HCEC 1CT (cell line): ENCODE measurements around the gene CACNA2D3.

ENCODE experiments used
- DNase-seq: peaks from one replicate; pipeline ENCODE4 v3.0.0-alpha.2; 2017

The CACNA2D3 gene

DNA sequence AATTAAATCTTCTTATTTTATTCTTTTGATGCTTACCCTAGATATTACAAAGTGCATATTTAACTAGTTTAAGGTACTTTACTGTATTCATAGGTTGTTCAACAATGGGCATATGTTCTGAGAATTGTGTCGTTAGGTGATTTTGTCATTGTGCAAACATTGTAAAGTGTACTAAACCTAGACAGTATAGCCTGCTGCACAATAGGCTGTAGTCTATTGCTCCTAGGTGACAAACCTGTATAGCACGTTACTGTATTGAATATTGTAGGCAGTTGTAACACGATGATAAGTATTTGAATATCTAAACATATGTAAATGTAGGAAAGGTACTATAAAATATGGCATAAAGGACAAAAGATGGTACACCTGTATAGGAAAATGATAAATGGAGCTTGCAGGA lies 100.7 kb downstream of the CACNA2D3 start:
- DNase-seq = no peak

DNA sequence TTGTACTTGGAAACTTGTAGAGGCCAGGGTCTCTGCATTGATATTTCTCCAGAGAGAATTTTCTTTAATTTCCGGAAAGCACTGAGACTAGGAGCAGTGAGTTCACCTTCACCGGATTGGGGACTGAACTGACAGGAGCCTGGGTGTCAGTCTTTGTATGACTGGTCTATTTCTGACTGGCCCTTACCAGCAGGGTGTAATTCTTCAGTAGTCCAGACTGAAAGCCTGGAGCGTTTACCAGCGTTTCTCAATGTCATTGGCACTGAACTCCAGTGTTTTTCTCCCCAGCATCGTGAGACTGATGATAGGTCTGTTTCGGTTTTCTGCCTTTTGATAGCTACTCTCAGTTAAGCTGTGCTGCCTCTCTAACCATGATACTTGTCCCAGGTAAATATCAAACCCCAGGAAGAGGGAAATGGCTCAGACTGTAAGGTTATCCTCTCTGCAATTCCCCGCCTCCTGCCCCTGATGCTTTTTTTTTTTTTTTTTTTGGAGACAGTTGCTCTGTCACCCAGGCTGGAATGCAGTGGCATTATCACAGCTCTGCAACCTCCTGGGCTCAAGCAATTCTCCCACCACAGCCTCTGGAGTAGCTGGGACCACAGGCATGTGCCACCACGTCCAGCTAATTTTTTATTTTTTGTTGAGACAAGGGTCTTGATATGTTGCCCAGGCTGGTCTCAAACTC lies 103.6 kb downstream of the CACNA2D3 start:
- no peak for DNase-seq

GRCh38 chr3:54228806-54229205 lies 106.5 kb downstream of the CACNA2D3 start:
- no peak for DNase-seq

DNA sequence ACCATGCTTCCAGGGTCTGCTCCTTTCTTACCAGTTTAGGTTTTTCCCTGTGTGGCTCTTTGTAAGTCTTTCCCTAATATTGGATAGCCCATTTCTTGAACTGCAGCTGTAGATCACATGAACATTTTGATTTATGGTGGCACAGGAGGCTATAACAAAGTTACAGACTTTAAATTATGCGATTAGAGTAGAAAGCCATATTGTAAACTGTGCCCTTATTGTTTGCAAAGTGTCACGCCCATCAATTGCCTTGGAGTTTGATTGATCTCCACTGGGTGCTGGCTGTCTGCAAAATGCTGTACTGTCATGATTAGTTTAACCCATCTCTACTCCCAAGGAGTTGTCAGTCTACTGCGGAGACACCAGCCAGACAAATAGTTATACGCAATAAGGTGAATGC lies 110.3 kb downstream of the CACNA2D3 start:
- DNase-seq = no peak

GRCh38 chr3:54235998-54236397 lies 113.6 kb downstream of the CACNA2D3 start:
- no peak for DNase-seq

GRCh38 chr3:54237109-54237508 lies 114.8 kb downstream of the CACNA2D3 start:
- DNase-seq = no peak

- DNase-seq = no peak
Measured at GRCh38 chr3:54237788-54238502, 115.6 kb downstream of the CACNA2D3 start.

- DNase-seq = no peak
Measured at GRCh38 chr3:54240309-54240708, 118.0 kb downstream of the CACNA2D3 start.

- DNase-seq = no peak
Measured at GRCh38 chr3:54243056-54243931, 120.9 kb downstream of the CACNA2D3 start.

DNA sequence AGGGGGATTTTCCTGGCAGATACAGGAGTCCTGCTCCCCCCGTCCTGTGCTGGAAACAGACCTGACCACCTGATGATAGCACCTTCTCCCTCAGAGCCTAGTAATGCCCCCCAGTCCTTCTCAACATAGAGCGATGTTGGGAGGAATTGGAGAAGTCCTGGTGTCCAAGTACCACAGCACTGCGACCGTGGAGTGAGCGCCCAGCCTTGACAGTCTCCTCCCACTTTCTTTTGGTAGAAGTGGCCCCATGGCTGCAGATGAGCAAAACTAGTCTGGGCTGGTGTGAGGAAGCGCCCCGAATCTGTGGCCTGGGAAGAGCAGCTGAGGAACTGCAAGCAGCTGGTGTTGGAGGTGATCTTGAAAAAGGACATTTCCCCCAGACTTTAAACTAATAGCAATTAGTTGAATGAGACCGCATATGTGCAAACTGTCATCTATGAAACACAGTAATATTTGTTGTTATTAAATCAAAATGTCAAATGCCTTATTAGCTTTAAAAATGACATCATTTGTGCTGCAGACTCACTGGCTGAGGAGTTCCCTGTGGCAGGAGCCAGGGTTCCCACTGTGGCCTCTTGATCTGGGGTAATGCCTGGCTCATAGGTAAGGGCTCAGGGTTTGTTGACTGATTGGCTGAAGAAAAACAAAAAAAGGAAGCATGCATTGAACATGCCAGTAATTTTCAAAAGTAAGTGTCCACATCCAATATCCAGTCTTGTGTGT lies 121.8 kb downstream of the CACNA2D3 start:
- no peak for DNase-seq

DNA sequence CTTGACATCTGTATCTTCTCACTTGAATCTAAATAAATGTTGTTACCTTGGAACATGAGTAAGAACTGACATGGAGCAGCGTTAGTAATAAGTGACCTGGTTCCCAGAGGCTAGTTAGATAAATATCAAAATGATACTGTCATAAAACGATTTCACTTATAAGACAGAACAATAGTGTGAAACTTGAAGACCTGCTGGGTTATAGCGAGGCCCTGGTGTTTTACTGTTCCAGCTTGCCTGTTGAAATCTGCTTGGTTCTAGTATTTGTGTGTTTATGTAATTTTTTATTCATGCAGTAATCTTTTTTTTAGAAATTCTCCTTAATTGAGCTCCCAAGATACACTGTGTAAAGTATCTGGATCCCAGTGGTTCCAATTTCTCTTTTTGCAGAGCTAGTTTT lies 129.4 kb downstream of the CACNA2D3 start:
- DNase-seq = no peak

DNA sequence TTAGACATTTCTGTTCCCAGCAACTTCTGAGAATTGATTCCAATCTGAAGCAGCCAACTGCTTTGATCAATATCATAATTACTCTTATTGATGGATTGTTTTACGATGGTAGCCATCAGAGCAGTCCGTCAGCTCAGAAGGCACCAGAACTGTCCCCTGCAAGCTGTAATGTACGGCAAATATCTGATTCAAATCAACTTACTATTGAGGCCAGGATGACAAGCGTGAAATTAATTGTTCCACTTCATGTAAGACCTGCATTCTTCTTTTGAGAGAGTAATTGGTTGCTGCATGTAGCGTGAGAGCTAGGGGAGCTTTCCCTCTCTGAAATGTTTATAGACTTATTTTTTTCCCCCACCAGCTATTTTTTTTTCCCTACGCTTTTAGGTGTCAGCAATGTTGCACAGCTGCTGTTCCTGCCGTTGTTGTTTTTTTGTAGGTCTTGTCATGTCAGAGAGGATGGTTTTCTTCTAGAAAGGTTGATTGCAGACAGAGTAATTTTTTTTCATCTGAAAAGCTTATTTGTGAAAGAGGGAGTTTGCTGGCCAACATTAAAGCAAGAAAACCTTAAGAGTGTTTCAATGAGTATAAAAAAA lies 134.9 kb downstream of the CACNA2D3 start:
- DNase-seq = no peak

DNA sequence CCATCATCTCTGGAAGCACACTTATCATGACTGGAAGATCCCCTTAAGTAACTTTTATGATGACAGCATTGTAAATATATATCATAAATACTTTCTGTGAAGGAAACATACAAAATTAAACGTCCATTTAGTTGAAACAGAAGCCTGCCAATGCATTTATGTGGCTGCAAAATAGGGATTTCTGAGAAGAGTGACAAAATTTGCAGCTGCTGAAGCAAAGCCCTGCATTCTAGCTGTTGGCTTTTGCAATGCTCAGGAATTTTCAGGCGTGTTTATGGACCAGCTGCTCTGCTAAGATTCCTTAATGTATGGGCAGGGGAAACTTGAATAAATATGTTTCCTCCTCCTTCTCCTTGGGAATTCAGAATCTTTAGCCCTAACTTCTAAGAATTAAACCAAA lies 137.3 kb downstream of the CACNA2D3 start:
- DNase-seq = no peak

DNA sequence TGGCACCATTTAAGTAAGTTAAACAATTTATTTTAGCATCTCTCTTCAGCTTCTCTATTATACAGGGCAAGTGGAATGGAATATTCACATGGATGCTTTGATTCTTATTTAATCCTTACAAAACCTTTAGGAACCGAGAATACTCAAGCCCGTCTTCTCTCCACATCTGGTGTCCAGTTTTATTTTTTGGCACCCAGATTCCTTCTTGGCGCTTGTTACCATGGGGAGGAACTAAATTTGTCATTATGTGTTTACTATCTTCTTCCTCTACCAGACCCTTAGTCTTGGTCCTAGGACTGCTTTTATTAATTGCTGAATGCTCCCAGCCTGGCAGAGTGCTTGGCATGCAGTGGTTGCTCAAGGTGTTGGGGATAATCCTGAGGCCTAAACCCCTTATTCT lies 138.8 kb downstream of the CACNA2D3 start:
- no peak for DNase-seq

- DNase-seq = no peak
Measured at GRCh38 chr3:54262541-54262940, 140.2 kb downstream of the CACNA2D3 start.

- DNase-seq = no peak
Measured at GRCh38 chr3:54262946-54263345, 140.6 kb downstream of the CACNA2D3 start.

DNA sequence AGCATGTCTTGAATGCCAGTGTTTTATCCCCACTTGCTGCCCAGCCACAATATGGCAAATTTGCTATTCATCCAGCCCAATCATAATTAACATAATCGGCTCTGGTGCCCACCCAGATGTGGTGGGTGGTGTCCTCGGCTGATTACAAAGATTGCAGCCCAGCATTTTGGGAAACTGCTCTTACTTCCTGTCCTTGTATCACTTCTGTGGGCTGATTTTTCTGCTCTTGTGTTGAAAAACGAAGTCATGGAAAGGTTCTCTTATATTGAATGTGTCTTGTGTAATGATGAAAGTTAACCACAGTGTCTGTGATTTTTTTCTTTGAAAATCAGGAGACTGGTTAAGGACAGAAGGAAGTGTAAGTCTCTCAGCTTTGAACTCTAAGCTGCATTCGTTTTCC lies 141.7 kb downstream of the CACNA2D3 start:
- DNase-seq = no peak

- DNase-seq = no peak
Measured at GRCh38 chr3:54270816-54271526, 148.6 kb downstream of the CACNA2D3 start.

GRCh38 chr3:54273791-54274190 lies 151.4 kb downstream of the CACNA2D3 start:
- no peak for DNase-seq

DNA sequence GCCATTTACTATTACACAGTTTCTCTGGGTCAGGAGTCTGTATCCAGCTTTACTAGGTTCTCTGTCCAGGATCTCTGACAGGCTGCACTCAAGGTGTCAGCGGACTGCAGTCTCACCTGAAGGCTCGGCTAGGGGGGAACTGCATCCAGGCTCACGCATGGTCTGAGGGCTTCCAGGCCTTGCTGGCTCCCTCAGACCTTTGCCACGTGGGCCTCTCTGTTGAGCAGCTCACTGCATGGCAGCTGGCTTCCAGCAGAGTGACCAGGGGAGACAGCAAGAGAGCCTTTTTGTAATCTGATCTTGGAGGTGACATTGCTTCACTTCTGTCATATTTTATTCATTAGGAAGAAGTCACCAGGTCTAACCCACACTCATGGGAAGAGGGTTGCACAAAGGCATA lies 152.3 kb downstream of the CACNA2D3 start:
- DNase-seq = no peak

DNA sequence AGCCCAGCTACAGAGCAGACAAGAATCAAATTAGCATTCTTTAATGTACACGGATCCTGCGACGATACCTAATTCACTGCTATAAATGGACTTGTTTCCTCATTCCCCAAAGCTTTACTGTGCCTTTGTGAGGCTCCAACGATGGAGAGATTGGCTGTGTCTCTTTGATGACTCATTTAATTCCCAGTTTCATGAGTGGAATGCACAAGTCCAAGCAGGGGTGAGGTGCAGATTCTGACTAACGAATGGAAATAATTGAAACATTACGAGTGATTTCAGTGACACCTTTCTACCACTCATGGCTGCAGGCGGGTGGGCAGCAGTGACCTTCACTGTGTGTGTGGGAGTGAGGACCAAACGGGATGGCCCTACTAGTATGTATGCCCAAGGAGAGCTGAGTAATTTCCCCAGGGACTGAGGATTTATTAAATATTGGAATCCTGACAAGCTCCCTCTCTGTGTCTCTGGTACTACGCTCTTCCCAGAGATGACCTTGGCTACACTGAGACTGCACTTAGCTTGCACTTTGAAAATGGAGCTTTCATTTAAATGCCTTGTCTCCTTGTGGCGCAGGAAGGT lies 156.7 kb downstream of the CACNA2D3 start:
- DNase-seq = no peak

DNA sequence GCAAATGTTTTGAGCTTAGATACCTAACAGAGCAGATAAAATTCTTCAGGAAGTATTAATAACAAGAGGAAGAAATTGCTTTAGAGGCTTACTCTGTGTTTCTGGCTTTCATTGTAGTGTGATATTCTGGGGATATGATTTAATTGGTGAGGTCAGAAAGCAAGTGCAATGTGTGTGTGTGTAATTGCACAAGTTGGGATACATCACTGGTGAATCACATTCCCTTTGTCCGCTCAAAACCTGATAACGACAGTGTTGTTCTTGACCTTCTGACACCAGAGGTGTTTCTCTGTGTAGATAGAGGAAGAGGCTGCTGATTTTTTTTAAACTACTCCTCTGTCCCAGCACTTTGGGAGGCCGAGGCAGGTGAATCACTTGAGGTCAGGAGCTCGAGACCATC lies 161.1 kb downstream of the CACNA2D3 start:
- DNase-seq = no peak
